ENCODE results near the gene MIP.

DNA sequence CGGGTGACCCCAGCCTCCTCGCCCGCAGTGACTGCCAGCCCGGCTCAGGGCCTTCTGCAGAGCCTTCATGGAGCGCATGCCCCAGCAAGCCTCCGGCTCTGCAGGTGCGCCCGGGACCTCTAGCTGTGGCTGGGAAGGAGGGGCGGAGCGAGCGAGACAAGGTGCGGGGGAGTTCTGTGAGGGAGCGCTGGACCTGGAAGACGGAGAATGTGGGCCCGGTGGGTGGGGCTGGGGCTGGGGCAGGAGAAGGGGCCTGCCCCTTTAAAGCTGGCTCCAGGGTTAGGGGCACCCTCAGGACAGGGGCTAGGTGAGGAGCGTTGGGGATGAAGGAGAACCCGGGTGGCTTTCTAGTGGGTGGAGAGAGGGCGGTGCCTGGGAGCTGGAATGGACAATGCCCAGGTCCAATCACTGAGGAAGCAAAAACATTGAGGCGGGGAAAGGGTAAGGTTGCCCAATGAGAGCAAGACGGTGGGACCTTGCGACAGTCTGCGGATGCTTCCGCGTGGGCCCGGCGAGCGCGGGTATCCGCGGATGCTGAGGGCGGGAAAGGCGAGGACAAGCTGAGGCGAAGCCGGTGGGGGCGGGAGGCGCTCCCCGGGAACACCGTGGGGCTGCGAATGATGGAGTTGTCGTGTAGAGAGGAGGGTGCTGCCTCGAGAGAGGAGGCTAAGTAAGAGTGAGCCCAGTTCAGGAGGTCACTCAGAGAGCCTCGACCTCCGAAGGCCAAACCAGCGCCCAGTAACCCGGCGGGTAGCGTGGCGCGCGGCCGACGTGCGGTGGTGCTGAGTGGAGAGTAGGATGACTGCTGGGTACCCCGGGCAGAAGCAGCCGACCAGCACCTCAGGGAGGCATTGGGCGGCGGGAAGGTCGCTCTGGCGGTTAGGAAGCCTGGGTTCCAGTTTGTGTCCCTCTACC is 33.8 kb upstream of the MIP start, which contains the start of gene GLS2:
- TF ChIP-seq, protein P1, sequence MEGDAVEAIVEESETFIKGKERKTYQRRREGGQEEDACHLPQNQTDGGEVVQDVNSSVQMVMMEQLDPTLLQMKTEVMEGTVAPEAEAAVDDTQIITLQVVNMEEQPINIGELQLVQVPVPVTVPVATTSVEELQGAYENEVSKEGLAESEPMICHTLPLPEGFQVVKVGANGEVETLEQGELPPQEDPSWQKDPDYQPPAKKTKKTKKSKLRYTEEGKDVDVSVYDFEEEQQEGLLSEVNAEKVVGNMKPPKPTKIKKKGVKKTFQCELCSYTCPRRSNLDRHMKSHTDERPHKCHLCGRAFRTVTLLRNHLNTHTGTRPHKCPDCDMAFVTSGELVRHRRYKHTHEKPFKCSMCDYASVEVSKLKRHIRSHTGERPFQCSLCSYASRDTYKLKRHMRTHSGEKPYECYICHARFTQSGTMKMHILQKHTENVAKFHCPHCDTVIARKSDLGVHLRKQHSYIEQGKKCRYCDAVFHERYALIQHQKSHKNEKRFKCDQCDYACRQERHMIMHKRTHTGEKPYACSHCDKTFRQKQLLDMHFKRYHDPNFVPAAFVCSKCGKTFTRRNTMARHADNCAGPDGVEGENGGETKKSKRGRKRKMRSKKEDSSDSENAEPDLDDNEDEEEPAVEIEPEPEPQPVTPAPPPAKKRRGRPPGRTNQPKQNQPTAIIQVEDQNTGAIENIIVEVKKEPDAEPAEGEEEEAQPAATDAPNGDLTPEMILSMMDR (conservative IDR thresholded peaks at IDR 0.05; ENCODE audit: low read length): no peak
- TF ChIP-seq EZH2phosphoT487 (IDR thresholded peaks at IDR 0.05; ENCODE audit: borderline replicate concordance): no peak
